Measurements from ENCODE around the gene FOXQ1.
"Not testable (repeated sequence)": the region's sequence is repeated elsewhere in the genome, so short reads cannot be mapped to it uniquely, and the experiment has no call there.

Gene FOXQ1

GRCh38 chr6:1322156-1322555 lies 10.3 kb downstream of the FOXQ1 start:
- DNase-seq (ENCODE audit: low read depth in 2 of 2) = no peak

GRCh38 chr6:1322696-1323219 lies 10.9 kb downstream of the FOXQ1 start:
- no peak for DNase-seq (ENCODE audit: low read depth in 2 of 2)

GRCh38 chr6:1324936-1325335 lies 13.0 kb downstream of the FOXQ1 start:
- no peak for DNase-seq (ENCODE audit: low read depth in 2 of 2)

GRCh38 chr6:1325461-1326309 lies 13.8 kb downstream of the FOXQ1 start:
- DNase-seq (ENCODE audit: low read depth in 2 of 2) = no peak

GRCh38 chr6:1326535-1327121 lies 14.7 kb downstream of the FOXQ1 start:
- no peak for DNase-seq (ENCODE audit: low read depth in 2 of 2)

- no peak for DNase-seq (ENCODE audit: low read depth in 2 of 2)
Observed at GRCh38 chr6:1327630-1328029, 15.7 kb downstream of the FOXQ1 start.

GRCh38 chr6:1328129-1328800 lies 16.4 kb downstream of the FOXQ1 start:
- no peak for DNase-seq (ENCODE audit: low read depth in 2 of 2)

GRCh38 chr6:1329708-1330107 lies 17.8 kb downstream of the FOXQ1 start:
- DNase-seq (ENCODE audit: low read depth in 2 of 2) = no peak

- no peak for DNase-seq (ENCODE audit: low read depth in 2 of 2)
Observed at GRCh38 chr6:1334684-1335083, 22.8 kb downstream of the FOXQ1 start.

GRCh38 chr6:1335367-1336037 lies 23.6 kb downstream of the FOXQ1 start:
- no peak for DNase-seq (ENCODE audit: low read depth in 2 of 2)

- DNase-seq (ENCODE audit: low read depth in 2 of 2) = no peak
Observed at GRCh38 chr6:1336246-1336843, 24.4 kb downstream of the FOXQ1 start.

GRCh38 chr6:1337791-1338190 lies 25.9 kb downstream of the FOXQ1 start:
- DNase-seq (ENCODE audit: low read depth in 2 of 2) = no peak

- DNase-seq (ENCODE audit: low read depth in 2 of 2) = no peak
Observed at GRCh38 chr6:1346101-1346500, 34.2 kb downstream of the FOXQ1 start.

GRCh38 chr6:1346558-1347091 lies 34.7 kb downstream of the FOXQ1 start:
- DNase-seq (ENCODE audit: low read depth in 2 of 2) = no peak

- DNase-seq (ENCODE audit: low read depth in 2 of 2) = no peak
Observed at GRCh38 chr6:1347161-1347560, 35.3 kb downstream of the FOXQ1 start.

- no peak for DNase-seq (ENCODE audit: low read depth in 2 of 2)
Observed at GRCh38 chr6:1348675-1349074, 36.8 kb downstream of the FOXQ1 start.

GRCh38 chr6:1349655-1350054 lies 37.8 kb downstream of the FOXQ1 start:
- no peak for DNase-seq (ENCODE audit: low read depth in 2 of 2)

- no peak for DNase-seq (ENCODE audit: low read depth in 2 of 2)
Observed at GRCh38 chr6:1351381-1352008, 39.6 kb downstream of the FOXQ1 start.

- not testable (repeated sequence) for DNase-seq (ENCODE audit: low read depth in 2 of 2)
Observed at GRCh38 chr6:1355068-1355467, 43.2 kb downstream of the FOXQ1 start.

GRCh38 chr6:1361717-1362116 lies 49.8 kb downstream of the FOXQ1 start:
- DNase-seq (ENCODE audit: low read depth in 2 of 2) = not testable (repeated sequence)

- DNase-seq (ENCODE audit: low read depth in 2 of 2) = no peak
Observed at GRCh38 chr6:1362643-1363042, 50.7 kb downstream of the FOXQ1 start.

Data from stimulated activated CD8-positive, alpha-beta memory T cell treated with anti-CD3 and anti-CD28 coated beads, Interleukin-15, amount 100 ng/mL, for 48 hours (primary cell).